ENCODE results near the gene LRRC3.

- TF ChIP-seq CTCF (IDR thresholded peaks at IDR 0.05; ENCODE audit: low read depth, low read length) (no peak), POLR2A (IDR thresholded peaks at IDR 0.05; ENCODE audit: extremely low read depth, insufficient read length) (no peak), MYC (IDR thresholded peaks at IDR 0.05; ENCODE audit: low read depth, low read length) (no peak)
- TF ChIP-seq, protein P1, sequence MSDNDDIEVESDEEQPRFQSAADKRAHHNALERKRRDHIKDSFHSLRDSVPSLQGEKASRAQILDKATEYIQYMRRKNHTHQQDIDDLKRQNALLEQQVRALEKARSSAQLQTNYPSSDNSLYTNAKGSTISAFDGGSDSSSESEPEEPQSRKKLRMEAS (IDR thresholded peaks at IDR 0.05; ENCODE audit: low read depth, low read length) = no peak
These were observed 35.6 kb upstream of the LRRC3 start for GRCh38 chr21:44419679-44420078.
